GM19467 (cell line): ENCODE results near the gene CHD5.

Experiments
- ATAC-seq: cut with Tn5 transposase; IDR thresholded peaks from one replicate; pipeline ENCODE4 v1.9.1; 2021; ENCODE audit warnings: mild to moderate bottlenecking, moderate library complexity; ENCODE audit not compliant: unreplicated experiment

Gene CHD5

GRCh38 chr1:6175411-6175828 is 4.7 kb downstream of the CHD5 start:
- no peak for ATAC-seq

GRCh38 chr1:6174621-6175410 is 5.3 kb downstream of the CHD5 start:
- no peak for ATAC-seq

GRCh38 chr1:6172549-6172948 is 7.6 kb downstream of the CHD5 start:
- ATAC-seq, result no peak

GRCh38 chr1:6171548-6172124 is 8.5 kb downstream of the CHD5 start:
- ATAC-seq, result no peak

GRCh38 chr1:6170742-6171201 is 9.3 kb downstream of the CHD5 start:
- ATAC-seq, result no peak

GRCh38 chr1:6170116-6170741 is 9.9 kb downstream of the CHD5 start:
- no peak for ATAC-seq

- no peak for ATAC-seq
These were observed 11.1 kb downstream of the CHD5 start for GRCh38 chr1:6168947-6169586.

GRCh38 chr1:6167391-6168303 is 12.5 kb downstream of the CHD5 start:
- no peak for ATAC-seq

- ATAC-seq, result no peak
These were observed 13.3 kb downstream of the CHD5 start for GRCh38 chr1:6166655-6167390.

- no peak for ATAC-seq
These were observed 13.9 kb downstream of the CHD5 start for GRCh38 chr1:6166221-6166620.

GRCh38 chr1:6165441-6165985 is 14.6 kb downstream of the CHD5 start:
- ATAC-seq, result no peak

- ATAC-seq, result no peak
These were observed 15.1 kb downstream of the CHD5 start for GRCh38 chr1:6165027-6165426.

- ATAC-seq, result no peak
These were observed 16.0 kb downstream of the CHD5 start for GRCh38 chr1:6163973-6164617.

GRCh38 chr1:6163191-6163972 is 16.7 kb downstream of the CHD5 start:
- no peak for ATAC-seq

- ATAC-seq, result no peak
These were observed 17.3 kb downstream of the CHD5 start for GRCh38 chr1:6162773-6163172.

GRCh38 chr1:6162341-6162740 is 17.8 kb downstream of the CHD5 start:
- ATAC-seq, result no peak

GRCh38 chr1:6158181-6158580 is 21.9 kb downstream of the CHD5 start:
- no peak for ATAC-seq

GRCh38 chr1:6157528-6158174 is 22.5 kb downstream of the CHD5 start:
- no peak for ATAC-seq
